Measurements from ENCODE around the gene CREBL2.
A peak's percentile ranks its signal among the peaks of the same experiment; 100 is the strongest.
"Not testable (repeated sequence)": the region's sequence is repeated elsewhere in the genome, so short reads cannot be mapped to it uniquely, and the experiment has no call there.

CREBL2 gene

GRCh38 chr12:12639995-12640394 lies 28.3 kb downstream of the CREBL2 start:
- DNase-seq (ENCODE audit: low read depth), result not testable (repeated sequence)

- no peak for DNase-seq (ENCODE audit: low read depth)
These were observed 30.0 kb downstream of the CREBL2 start for GRCh38 chr12:12641650-12642049.

- no peak for DNase-seq (ENCODE audit: low read depth)
These were observed 31.2 kb downstream of the CREBL2 start for GRCh38 chr12:12642916-12643315.

GRCh38 chr12:12645485-12645884 lies 33.8 kb downstream of the CREBL2 start:
- peak; percentile 52 for DNase-seq (ENCODE audit: low read depth)

- peak; percentile 86 for DNase-seq (ENCODE audit: low read depth)
These were observed 34.3 kb downstream of the CREBL2 start for GRCh38 chr12:12645968-12646367.

GRCh38 chr12:12646483-12647072 lies 34.9 kb downstream of the CREBL2 start:
- DNase-seq (ENCODE audit: low read depth), result no peak

- no peak for DNase-seq (ENCODE audit: low read depth)
These were observed 36.6 kb downstream of the CREBL2 start for GRCh38 chr12:12648284-12648683.

- DNase-seq (ENCODE audit: low read depth), result no peak
These were observed 37.4 kb downstream of the CREBL2 start for GRCh38 chr12:12648951-12649650.

- DNase-seq (ENCODE audit: low read depth), result no peak
These were observed 40.1 kb downstream of the CREBL2 start for GRCh38 chr12:12651752-12652151.

- not testable (repeated sequence) for DNase-seq (ENCODE audit: low read depth)
These were observed 41.0 kb downstream of the CREBL2 start for GRCh38 chr12:12652704-12653103.

GRCh38 chr12:12653922-12654321 lies 42.2 kb downstream of the CREBL2 start:
- DNase-seq (ENCODE audit: low read depth), result no peak

- peak; percentile 45 for DNase-seq (ENCODE audit: low read depth)
These were observed 43.2 kb downstream of the CREBL2 start for GRCh38 chr12:12654691-12655460.

- DNase-seq (ENCODE audit: low read depth), result no peak
These were observed 48.5 kb downstream of the CREBL2 start for GRCh38 chr12:12660201-12660600.

GRCh38 chr12:12661086-12661856 lies 49.6 kb downstream of the CREBL2 start:
- peak; percentile 91 for DNase-seq (ENCODE audit: low read depth)

GRCh38 chr12:12663644-12664294 lies 52.1 kb downstream of the CREBL2 start:
- DNase-seq (ENCODE audit: low read depth), result no peak

GRCh38 chr12:12665194-12665593 lies 53.5 kb downstream of the CREBL2 start:
- DNase-seq (ENCODE audit: low read depth), result no peak

GRCh38 chr12:12668005-12668404 lies 56.3 kb downstream of the CREBL2 start:
- no peak for DNase-seq (ENCODE audit: low read depth)

- no peak for DNase-seq (ENCODE audit: low read depth)
These were observed 57.3 kb downstream of the CREBL2 start for GRCh38 chr12:12669020-12669419.

- DNase-seq (ENCODE audit: low read depth), result peak; percentile 79
These were observed 60.4 kb downstream of the CREBL2 start for GRCh38 chr12:12671850-12672660.

- DNase-seq (ENCODE audit: low read depth), result no peak
These were observed 61.6 kb downstream of the CREBL2 start for GRCh38 chr12:12673296-12673695.

- DNase-seq (ENCODE audit: low read depth), result no peak
These were observed 64.9 kb downstream of the CREBL2 start for GRCh38 chr12:12676605-12677004.
